ENCODE data around the gene CLEC4A.
"Not testable (repeated sequence)": the region's sequence is repeated elsewhere in the genome, so short reads cannot be mapped to it uniquely, and the experiment has no call there.

Gene CLEC4A

GRCh38 chr12:8134398-8134930 is 11.0 kb downstream of the CLEC4A start:
- DNase-seq = not testable (repeated sequence)

GRCh38 chr12:8141647-8142046 is 18.2 kb downstream of the CLEC4A start:
- not testable (repeated sequence) for DNase-seq

GRCh38 chr12:8143261-8143660 is 19.8 kb downstream of the CLEC4A start:
- no peak for DNase-seq

DNA sequence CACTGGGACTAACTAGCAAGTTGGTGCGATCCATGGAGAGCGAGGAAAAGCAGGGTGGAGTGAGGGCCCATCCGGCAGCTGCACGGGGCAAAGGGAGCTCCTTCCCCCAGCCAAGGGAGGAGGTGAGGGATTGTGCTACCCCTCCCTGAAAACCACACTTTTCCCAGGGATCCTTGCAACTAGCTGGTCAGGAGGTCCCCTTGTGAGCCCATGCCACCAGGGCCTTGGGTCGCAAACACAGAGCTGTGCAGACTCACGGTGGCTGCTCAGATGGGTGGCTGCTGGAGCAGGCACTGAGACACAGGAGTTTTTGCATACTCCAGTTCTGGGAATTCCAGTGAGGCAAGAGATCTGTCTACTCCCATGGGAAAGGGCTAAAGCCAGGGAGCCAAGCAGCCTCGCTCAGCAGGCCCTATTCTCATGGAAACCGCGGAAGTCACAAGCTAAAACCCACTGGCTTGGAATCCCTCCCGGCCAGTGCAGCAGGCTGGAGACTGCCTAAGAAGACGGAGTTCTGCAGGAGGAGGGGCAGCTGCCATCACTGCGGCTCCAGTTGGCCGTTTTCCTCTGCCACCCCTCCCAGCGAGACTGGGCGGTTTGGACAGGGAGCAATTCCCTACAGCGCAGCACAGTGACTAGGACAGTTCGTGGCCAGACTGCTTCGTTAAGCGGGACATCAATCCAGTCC is 22.5 kb downstream of the CLEC4A start:
- peak; percentile 80 for DNase-seq

- no peak for DNase-seq
These were observed 23.0 kb downstream of the CLEC4A start for GRCh38 chr12:8146442-8146771.

- DNase-seq = no peak
These were observed 31.1 kb downstream of the CLEC4A start for GRCh38 chr12:8154526-8154925.

- no peak for DNase-seq
These were observed 33.0 kb downstream of the CLEC4A start for GRCh38 chr12:8156416-8156815.

DNA sequence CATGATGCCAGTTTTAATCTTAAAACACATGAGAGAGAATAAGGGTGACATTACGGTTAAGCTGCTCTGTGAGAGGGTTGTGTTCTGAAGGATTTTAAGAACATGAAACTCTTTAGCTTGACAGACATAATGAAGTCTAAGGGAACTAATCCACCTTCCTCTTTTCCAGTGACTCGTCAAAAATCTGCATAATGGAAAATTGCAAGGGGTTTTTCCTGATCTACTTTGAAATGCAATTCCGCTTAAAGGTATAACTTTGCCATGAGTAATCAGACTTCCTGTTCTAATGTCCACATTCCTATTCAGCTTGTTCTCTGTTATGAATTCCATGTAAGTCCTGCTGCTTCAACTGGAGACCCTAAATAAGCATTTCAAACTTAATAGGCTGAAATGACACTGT is 33.4 kb downstream of the CLEC4A start, which contains the start of gene ZNF705A:
TSS of gene ZNF705A (plus strand) at position 171 of the 400 bp plus-strand sequence. CDS start 15,611 bp downstream, outside the sequence.
- no peak for DNase-seq

DNA sequence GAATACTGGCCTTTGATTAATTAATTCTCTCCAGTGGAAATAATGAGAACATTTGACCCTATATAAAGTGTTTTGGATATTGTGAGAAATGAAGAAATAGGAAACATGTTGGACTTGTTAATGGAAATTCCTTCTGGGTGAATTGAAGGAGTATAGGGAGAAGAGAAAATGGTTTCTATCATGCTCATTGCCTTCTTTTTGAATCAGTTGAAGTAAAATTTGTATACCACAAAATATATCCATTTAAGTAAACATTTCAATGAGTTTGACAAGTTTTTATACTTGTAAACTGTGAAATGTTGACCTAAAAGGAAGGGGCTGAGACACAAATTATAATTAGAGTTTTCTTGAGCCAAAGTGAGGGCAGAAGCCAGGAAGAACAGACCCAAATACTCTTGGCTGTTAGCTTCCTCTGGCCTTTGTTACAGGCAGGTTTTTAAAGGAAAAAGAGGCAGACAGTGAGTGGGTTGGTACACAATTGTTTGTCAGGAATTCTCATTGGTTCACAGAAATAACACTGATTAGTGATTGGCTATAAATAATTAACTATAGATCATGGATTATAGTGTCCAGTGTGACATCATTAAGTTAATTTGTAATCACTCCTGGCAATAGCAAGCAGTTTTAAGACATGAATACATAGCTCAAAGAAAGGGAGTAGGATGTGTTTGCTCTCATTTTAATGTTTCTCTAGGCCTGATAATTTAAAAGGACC is 34.2 kb downstream of the CLEC4A start:
- no peak for DNase-seq

DNA sequence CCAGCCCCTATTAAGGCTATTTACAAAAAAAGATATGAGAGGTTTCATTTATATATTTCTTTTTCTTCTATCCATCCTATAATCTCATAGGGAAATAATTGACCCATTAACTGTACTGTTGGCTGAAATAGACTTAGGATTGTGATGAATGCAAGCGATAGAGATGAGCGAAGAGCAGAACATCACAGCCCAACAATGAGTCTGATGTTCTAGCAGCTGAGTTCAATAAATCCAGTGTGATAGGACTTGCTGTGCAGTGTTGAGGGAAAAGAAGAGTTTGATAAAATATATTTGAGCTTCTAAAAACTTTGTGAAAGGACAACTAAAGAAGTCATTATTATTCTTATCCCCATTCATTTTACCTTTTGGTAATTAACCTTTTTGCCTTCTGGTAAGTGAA is 49.5 kb downstream of the CLEC4A start:
- DNase-seq = not testable (repeated sequence)

DNA sequence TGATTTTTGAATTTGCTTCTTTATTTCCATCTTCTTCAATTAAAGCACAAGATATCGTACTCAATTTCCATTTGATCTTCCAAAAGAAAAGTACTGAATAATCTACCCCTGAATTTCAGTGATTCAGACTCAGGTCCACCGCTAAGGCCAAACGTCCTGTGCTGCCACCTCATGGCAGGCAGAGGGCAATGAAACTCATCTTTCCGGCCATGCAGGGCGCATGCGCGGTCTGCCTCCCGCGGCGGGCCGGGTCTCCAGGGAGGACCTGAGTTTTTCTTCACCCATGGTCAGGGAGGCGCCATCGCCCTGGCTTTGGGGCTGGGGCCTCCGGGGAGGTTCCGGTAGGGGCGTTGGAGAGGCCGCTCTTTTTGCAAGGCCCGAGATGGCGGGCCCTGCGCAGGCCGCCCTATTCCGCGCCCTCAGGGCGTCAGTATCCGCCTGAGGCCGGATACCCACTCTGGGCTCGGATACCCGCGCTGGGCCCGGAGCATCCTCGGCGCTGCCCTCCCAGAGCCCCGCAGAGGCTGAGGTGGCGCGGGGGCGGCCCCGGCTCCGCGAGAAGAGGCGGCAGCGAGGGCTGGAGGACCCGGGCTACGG is 56.7 kb downstream of the CLEC4A start:
- peak; percentile 84 for DNase-seq

- not testable (repeated sequence) for DNase-seq
These were observed 57.9 kb downstream of the CLEC4A start for GRCh38 chr12:8181271-8181670.

GRCh38 chr12:8182923-8183322 is 59.5 kb downstream of the CLEC4A start:
- DNase-seq = not testable (repeated sequence)

DNA sequence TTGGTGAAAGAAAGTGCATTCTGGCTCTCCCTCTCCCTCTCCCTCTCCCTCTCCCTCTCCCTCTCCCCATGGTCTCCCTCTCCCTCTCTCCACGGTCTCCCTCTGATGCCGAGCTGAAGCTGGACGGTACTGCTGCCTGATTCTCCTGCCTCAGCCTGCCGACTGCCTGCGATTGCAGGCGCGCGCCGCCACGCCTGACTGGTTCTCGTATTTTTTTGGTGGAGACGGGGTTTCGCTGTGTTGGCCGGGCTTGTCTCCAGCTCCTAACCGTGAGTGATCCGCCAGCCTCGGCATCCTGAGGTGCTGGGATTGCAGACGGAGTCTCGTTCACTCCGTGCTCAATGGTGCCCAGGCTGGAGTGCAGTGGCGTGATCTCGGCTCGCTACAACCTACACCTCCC is 59.9 kb downstream of the CLEC4A start:
- not testable (repeated sequence) for DNase-seq

GRCh38 chr12:8184206-8184605 is 60.8 kb downstream of the CLEC4A start:
- DNase-seq = not testable (repeated sequence)

DNA sequence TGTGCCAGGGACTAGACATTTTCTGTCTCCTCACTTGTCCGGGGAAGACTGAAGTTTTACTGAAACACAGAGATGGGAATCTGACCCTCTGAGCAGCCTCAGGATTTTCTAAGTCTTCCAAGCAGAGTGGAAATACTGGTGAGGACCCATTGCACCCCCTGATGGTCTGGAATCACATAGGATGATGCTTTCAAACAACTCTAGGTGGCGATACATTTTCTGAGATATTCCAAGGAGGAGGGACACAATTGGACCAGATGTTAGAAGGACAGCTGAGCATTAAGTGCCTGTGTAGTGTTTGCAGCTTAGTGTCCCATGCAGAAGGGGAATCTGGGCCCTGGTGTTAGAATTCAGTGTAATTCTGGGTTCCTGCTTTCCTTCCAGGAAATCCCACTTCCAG is 64.7 kb downstream of the CLEC4A start:
- DNase-seq = not testable (repeated sequence)

All from right hindlimb (tissue), 1 donor.